GM12891 (cell line): ENCODE data around the gene HS2ST1.

ENCODE experiments used
- DNase-seq: peaks from one replicate; pipeline ENCODE4 v3.0.0; 2011; ENCODE audit warnings: low spot score; ENCODE audit not compliant: insufficient read length
- FAIRE-seq: peaks from 2 replicates; lab custom pipeline; 2011; peaks lifted over from hg19 to GRCh38; lab: Jason Lieb, UNC
- PAX5 ChIP-seq: IDR thresholded peaks from 2 replicates; pipeline ENCODE4 v1.6.1; 2011; ENCODE audit warnings: low read length, moderate library complexity, mild to moderate bottlenecking; ENCODE audit not compliant: insufficient read depth, severe bottlenecking
- POLR2A ChIP-seq: IDR thresholded peaks from 2 replicates; pipeline ENCODE4 v1.6.1; 2011; ENCODE audit warnings: low read depth, low read length, control low read depth
- POLR2AphosphoS5 ChIP-seq: IDR thresholded peaks from 2 replicates; pipeline ENCODE4 v1.6.1; 2011; ENCODE audit warnings: low read depth, low read length, control low read depth
- POU2F2 ChIP-seq: IDR thresholded peaks from 2 replicates; pipeline ENCODE4 v1.6.1; 2011; ENCODE audit warnings: low read depth, mild to moderate bottlenecking, control low read depth, low read length, moderate library complexity
- SPI1 ChIP-seq: IDR thresholded peaks from 2 replicates; pipeline ENCODE4 v1.6.1; 2011; ENCODE audit warnings: low read depth, low read length, control low read depth
- TAF1 ChIP-seq: IDR thresholded peaks from 2 replicates; pipeline ENCODE4 v1.6.1; 2011; ENCODE audit warnings: low read depth, low read length, control low read depth

Gene HS2ST1

DNA sequence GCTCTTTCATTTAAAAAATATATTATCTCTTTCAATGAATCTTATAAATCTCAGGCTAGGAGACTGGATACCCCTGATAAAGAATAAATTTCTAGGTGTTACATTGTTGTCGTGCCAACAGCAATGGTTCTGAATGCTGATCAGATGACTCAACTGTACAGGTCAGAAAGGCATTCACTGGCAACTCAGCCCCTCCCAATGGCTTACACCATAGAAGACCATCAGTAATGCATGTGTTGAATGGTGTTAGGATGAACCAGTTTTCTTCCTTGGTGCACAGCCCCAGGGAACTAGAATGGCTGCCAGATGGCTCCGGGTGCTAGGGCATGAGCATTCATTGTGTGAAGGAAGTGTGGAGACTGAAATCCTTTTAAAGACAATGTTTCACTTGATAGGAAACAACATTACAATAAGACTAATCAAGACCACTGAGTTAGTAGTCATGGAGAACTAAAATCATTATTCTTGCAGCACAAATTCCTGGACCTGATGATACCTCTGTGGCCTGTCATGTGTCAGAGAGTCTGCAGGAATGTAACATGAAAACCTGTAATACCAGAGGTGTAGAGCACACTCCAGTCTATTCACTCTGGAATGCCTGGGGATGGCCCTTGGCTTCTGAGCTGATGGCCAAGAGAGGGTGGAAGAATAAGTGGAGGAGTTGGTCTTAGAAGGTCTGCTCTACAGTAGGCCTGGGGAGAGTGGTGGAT, 226.6 kb downstream of the HS2ST1 start:
- no peak for DNase-seq
- FAIRE-seq = no peak
- TF ChIP-seq SPI1 (no peak), PAX5 (no peak), TAF1 (no peak), POLR2AphosphoS5 (no peak), POLR2A (no peak), POU2F2 (no peak)

DNA sequence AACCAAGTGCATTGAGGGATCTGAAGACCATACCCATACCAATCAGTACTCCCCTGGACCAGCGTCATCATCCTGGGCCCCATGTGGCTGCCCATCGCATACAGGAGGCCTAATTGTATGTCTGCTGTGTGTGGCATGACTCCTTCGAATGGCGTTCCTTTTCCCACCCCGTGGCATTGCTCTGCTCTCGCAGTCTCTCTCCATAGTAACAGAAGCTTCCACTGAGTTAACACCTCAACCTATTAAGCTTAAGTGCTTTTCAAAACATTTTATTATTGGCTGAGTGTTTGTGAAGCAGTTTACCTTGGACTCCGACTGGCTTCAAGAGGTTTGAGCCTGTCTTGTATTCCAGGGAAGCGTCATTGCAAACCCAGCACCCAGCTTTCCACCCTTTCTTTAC, 227.1 kb downstream of the HS2ST1 start:
- TF ChIP-seq POLR2AphosphoS5 (no peak), SPI1 (no peak), TAF1 (no peak), PAX5 (no peak), POLR2A (no peak), POU2F2 (no peak)
- FAIRE-seq = no peak
- no peak for DNase-seq

DNA sequence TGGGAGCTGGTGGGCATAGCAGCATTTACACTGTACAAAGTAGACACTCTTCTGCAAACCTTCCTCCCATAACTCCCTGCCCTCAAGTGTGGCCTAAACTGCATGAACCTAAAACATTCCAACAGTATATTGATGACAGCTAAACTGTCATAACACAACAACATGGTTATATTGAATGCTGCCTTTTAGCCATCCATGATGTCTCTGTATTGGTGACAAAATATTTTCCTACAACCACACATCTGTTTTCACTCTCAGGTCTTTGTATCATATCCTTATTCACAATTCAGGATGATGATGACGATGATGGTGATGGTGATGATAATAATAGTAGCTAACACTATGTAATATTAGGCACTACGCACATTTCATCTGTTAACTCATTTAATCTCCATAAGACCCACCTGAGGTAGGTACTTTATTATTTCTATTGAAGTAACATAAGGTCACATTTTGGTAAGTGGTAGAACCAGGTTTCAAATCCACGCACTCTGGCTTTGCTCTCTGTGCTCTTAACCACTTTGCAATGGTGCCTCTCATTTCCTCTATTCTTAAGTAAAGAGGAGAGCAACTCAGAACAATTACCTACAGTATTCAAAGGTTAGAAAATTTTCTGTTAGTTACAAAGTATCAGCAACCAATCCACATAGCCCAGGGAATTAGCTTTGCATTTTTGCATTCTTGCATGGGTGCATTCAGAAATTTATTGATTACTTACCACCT, 229.1 kb downstream of the HS2ST1 start:
- FAIRE-seq = no peak
- TF ChIP-seq POLR2AphosphoS5 (no peak), SPI1 (0 out of 2 replicates have a peak, but pooled peaks have one; percentile 31), POLR2A (no peak)

DNA sequence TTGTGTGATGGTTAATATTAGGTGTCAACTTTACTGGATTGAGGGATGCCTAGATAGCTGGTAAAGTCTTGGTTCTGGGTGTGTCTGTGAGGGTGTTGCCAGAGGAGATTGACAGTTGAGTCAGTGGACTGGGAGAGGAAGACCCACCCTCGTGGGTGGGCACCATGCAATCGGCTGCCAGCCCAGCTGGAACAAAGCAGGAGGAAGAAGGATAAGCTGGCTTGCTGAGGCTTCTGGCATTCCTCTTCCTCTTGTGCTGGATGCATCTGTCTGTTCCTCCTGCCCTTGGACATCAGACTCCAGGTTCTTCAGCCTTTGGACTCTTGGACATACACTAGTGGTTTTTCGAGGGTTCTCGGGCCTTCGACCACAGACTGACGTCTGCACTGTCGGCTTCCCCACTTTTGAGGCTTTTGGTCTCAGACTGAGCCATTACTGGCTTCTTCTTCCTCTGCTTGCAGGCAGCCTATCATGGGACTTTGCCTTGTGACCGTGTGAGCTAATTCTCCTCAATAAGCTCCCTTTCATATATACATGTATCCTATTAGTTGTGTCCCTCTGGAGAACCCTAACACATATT, 230.0 kb downstream of the HS2ST1 start:
- no peak for FAIRE-seq
- TF ChIP-seq POLR2AphosphoS5 = no peak
- no peak for DNase-seq

More for the DNA sequence above, 229.1 kb downstream of the HS2ST1 start:
- no peak for DNase-seq

DNA sequence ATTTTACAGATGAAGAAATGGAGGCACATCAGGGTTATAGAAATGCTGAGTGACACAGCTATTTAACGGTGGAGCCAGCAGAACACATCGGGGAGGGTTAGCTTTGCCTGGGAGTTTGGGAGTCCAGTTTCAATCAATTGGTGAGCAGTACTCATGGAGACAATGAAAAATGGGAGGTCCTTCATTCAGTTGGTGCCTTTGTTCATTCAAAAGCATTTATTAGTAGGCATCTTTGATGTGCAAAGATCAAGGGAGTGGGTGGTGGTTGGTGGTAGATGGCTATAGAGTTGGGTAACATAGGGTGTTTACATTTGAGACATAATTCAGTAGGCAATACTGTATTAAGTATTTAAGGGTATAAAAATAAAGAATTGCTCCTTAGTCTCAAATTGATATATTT, 230.5 kb downstream of the HS2ST1 start:
- DNase-seq (no peak), FAIRE-seq (no peak)
- TF ChIP-seq PAX5 (no peak), POLR2AphosphoS5 (no peak), POU2F2 (no peak), POLR2A (no peak), TAF1 (no peak), SPI1 (no peak)

DNA sequence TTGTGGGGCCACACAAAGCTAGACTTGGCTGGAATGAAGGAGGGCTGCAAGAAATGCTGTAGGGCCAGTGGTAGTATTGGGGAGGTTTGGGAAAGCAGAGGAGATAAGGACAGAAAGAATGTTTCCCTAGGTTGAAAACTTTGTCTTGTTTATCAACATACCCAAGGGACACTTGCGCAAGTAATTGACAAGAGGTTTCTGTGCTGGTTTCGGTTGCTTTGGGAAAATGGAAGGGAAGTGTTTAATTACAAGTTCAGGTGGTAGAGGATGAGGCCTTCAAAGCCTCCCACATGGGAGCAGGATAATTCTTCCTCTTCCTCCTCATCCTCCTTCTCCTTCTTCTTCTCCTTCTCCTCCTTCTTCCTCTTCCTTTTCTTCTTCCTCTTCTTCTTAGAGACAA, 232.1 kb downstream of the HS2ST1 start:
- DNase-seq (no peak), FAIRE-seq (no peak)
- no peak for TF ChIP-seq TAF1
- TF ChIP-seq SPI1 = no peak
- no peak for TF ChIP-seq POLR2AphosphoS5
- no peak for TF ChIP-seq POU2F2
- TF ChIP-seq POLR2A = no peak
- no peak for TF ChIP-seq PAX5

DNA sequence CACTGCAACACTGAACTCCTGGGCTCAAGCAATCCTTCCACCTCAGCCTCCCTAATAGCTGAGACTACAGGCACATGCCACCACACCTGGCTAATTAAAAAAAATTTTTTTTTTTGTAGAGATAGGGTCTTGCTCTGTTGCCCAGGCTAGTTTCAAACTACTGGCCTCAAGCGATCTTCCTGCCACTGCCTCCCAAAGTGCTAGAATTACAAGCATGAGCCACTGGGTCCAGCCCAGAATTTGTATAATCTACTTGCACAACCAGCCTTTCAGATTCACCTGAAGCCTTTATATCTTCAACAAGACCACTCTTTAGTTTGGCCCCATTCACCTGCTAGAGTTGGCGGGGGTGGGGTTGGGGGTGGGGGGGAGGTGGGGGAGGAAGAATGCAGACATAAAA, 232.6 kb downstream of the HS2ST1 start:
- FAIRE-seq = no peak

DNA sequence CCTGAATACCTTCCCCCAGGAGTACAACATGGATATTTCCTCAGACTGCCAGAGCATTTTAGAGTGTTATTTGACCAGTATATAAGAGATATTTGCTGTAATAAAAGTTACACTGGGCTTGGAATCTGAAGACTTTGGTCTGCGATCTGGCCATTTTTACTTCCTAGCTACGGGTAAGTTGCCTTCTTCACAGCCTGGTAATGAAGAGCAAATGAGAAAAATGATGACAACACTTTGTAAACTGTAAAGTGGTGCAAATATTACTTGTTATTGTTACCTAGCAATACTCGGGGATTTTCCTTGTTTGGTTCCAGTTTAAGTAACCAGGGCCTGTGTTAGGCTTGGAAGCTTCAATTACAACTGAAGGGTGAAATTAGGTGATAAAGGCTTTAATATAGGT, 233.4 kb downstream of the HS2ST1 start:
- DNase-seq (no peak), FAIRE-seq (no peak)
- no peak for TF ChIP-seq TAF1
- no peak for TF ChIP-seq SPI1
- no peak for TF ChIP-seq PAX5
- no peak for TF ChIP-seq POLR2A
- TF ChIP-seq POLR2AphosphoS5 = no peak
- no peak for TF ChIP-seq POU2F2

More for the DNA sequence above, 232.6 kb downstream of the HS2ST1 start:
- TF ChIP-seq POU2F2 (no peak), SPI1 (no peak), TAF1 (no peak), POLR2A (no peak), PAX5 (no peak), POLR2AphosphoS5 (no peak)
- DNase-seq = no peak

DNA sequence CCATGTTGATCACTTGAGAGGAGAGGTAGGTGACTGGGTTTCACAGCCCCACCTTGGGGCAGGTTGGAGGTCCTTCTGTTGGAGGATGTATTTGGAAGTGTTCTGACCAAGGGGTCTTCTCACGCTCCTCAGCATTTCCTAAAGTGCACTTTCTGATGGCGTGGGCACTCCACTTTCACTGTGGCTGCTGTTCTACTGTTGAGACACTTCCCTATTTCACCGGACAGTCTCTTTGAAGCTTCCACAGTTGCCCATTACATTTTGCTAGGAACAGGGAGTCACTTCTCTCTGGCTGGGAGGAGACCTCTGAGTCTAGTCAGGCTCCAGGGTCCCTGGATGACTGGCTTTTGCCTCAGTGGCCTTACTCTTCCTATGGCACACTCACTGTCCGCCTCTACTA, 234.2 kb downstream of the HS2ST1 start:
- FAIRE-seq (no peak), DNase-seq (no peak)
- TF ChIP-seq SPI1 = peak; percentile 47
- no peak for TF ChIP-seq PAX5
- no peak for TF ChIP-seq POLR2A

DNA sequence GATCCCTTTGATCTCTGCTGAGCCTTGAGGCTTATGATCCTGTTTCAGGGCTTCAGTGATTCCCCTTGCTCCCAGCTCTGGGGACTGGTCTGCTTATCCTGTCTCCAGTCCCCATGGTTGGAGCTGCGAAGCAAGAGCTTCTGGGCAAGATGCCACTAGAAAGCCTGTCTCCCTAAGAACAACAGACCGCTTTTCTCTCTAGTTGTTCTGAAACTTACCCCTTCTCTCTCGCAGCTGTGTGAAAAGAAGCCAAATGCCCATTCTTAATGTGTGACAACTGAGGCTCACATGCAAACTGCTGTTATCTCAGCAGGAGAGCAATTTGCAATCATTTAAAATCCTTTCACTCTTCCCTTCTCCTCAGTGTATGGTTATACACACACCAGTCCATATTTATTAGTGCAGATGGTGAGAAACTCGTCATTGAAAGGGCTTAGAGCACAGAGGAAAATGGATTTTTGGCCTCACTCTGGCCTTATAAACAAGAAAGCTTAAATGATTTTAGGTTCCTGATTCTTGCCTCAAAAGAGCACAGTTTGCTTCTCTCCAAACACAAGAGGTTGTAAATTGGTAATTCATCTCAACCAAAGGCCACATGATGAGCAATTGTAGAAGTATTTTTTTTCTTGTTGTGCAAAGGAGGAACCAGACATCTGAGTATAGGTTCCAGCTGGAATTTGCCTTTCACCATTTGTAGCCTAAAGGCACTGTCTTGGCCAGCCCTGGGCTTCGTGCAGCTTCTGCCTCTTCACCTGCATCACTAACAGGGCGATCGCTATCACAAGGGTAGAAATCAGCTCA, 235.0 kb downstream of the HS2ST1 start:
- DNase-seq = no peak
- FAIRE-seq = no peak
- TF ChIP-seq POLR2AphosphoS5 (no peak), POU2F2 (no peak), TAF1 (no peak), PAX5 (no peak), SPI1 (no peak), POLR2A (no peak)
